Stomach smooth muscle (tissue), 2 donors: Measurements from ENCODE around the gene TMED3.
"Not testable (repeated sequence)": the region's sequence is repeated elsewhere in the genome, so short reads cannot be mapped to it uniquely, and the experiment has no call there.

Experiments
- H3K27ac ChIP-seq: one replicate; pipeline ENCODE4 v1.7.0; 2013; ENCODE audit warnings: mild to moderate bottlenecking, low read length, inconsistent platforms
- H3K27me3 ChIP-seq, 2 donors: one replicate each; pipeline ENCODE4 v1.7.0; 2013; ENCODE audit warnings: low read length in 2 of 2; ENCODE audit not compliant: insufficient read depth in 2 of 2, control insufficient read depth in 1 of 2
- H3K36me3 ChIP-seq, 2 donors: one replicate each; pipeline ENCODE4 v1.7.0; 2013; ENCODE audit warnings: low read length in 2 of 2; ENCODE audit not compliant: control insufficient read depth in 2 of 2, insufficient read depth in 2 of 2
- H3K4me1 ChIP-seq: one replicate; pipeline ENCODE4 v1.7.0; 2013; ENCODE audit warnings: low read length; ENCODE audit not compliant: control insufficient read depth, insufficient read depth
- H3K4me3 ChIP-seq, 2 donors: one replicate each; pipeline ENCODE4 v1.7.0; 2013; ENCODE audit warnings: low read length in 2 of 2
- H3K9ac ChIP-seq, 2 donors: one replicate each; pipeline ENCODE4 v1.7.0; 2013; ENCODE audit warnings: low read length in 2 of 2, mild to moderate bottlenecking in 1 of 2
- H3K9me3 ChIP-seq, 2 donors: one replicate each; pipeline ENCODE4 v1.7.0; 2013; ENCODE audit warnings: low read length in 2 of 2; ENCODE audit not compliant: control insufficient read depth in 2 of 2
- donor health status: healthy.
- donor health status: Pancreatic carcinoma.

TMED3 gene

GRCh38 chr15:79316864-79317263 is 6.0 kb downstream of the TMED3 start:
- Histone ChIP-seq H3K9ac (no peak overlapping the region), H3K27ac (no peak overlapping the region), H3K9me3 (no peaks in the 10 kb centered on the region), H3K4me1 (peaks cover 6% of the 10 kb centered on the region), H3K27me3 (no peaks in the 10 kb centered on the region), H3K4me3 (no peak overlapping the region), H3K36me3 (peaks cover 34 to 38% of the 10 kb centered on the region in 2 donors)

- H3K9ac ChIP-seq, H3K27me3 ChIP-seq, H3K27ac ChIP-seq, H3K4me1 ChIP-seq, H3K9me3 ChIP-seq, H3K4me3 ChIP-seq: not testable (repeated sequence)
- H3K36me3 ChIP-seq, result peaks cover 29 to 33% of the 10 kb centered on the region in 2 donors
Measured at GRCh38 chr15:79319973-79320372, 9.1 kb downstream of the TMED3 start.

GRCh38 chr15:79321876-79322275 is 11.0 kb downstream of the TMED3 start:
- Histone ChIP-seq H3K27me3 (no peaks in the 10 kb centered on the region), H3K9ac (no peak overlapping the region), H3K4me1 (no peaks in the 10 kb centered on the region), H3K27ac (no peak overlapping the region), H3K4me3 (no peak overlapping the region), H3K9me3 (no peaks in the 10 kb centered on the region), H3K36me3 (peaks cover 16 to 31% of the 10 kb centered on the region in 2 donors)

GRCh38 chr15:79322306-79322705 is 11.4 kb downstream of the TMED3 start:
- Histone ChIP-seq H3K9ac (no peak overlapping the region), H3K36me3 (peaks cover 15 to 29% of the 10 kb centered on the region in 2 donors), H3K27ac (no peak overlapping the region), H3K4me3 (no peak overlapping the region), H3K4me1 (no peaks in the 10 kb centered on the region), H3K9me3 (no peaks in the 10 kb centered on the region), H3K27me3 (no peaks in the 10 kb centered on the region)

GRCh38 chr15:79322945-79323344 is 12.0 kb downstream of the TMED3 start:
- Histone ChIP-seq H3K36me3 (peaks cover 9 to 25% of the 10 kb centered on the region in 2 donors), H3K27ac (no peak overlapping the region), H3K9ac (no peak overlapping the region), H3K27me3 (no peaks in the 10 kb centered on the region), H3K4me3 (no peak overlapping the region), H3K9me3 (no peaks in the 10 kb centered on the region), H3K4me1 (no peaks in the 10 kb centered on the region)

- H3K9ac ChIP-seq, result no peak overlapping the region
- H3K36me3 ChIP-seq, result peaks cover 0 to 2% of the 10 kb centered on the region in 2 donors
- H3K4me3 ChIP-seq, result no peak overlapping the region
- peaks cover 0 to 2% of the 10 kb centered on the region in 2 donors for H3K9me3 ChIP-seq
- no peaks in the 10 kb centered on the region for H3K4me1 ChIP-seq
- no peak overlapping the region for H3K27ac ChIP-seq
- H3K27me3 ChIP-seq, result no peaks in the 10 kb centered on the region
Measured at GRCh38 chr15:79329171-79329611, 18.3 kb downstream of the TMED3 start.

GRCh38 chr15:79332824-79333510 is 22.1 kb downstream of the TMED3 start:
- Histone ChIP-seq H3K27ac (no peak overlapping the region), H3K9ac (no peak overlapping the region), H3K27me3 (no peaks in the 10 kb centered on the region), H3K4me1 (no peaks in the 10 kb centered on the region), H3K9me3 (peaks cover 0 to 2% of the 10 kb centered on the region in 2 donors), H3K36me3 (no peaks in the 10 kb centered on the region), H3K4me3 (no peak overlapping the region)

- no peaks in the 10 kb centered on the region for H3K4me1 ChIP-seq
- no peaks in the 10 kb centered on the region for H3K27me3 ChIP-seq
- no peak overlapping the region for H3K9ac ChIP-seq
- no peaks in the 10 kb centered on the region for H3K9me3 ChIP-seq
- H3K27ac ChIP-seq, result no peak overlapping the region
- no peaks in the 10 kb centered on the region for H3K36me3 ChIP-seq
- H3K4me3 ChIP-seq, result no peak overlapping the region
Measured at GRCh38 chr15:79337591-79337990, 26.7 kb downstream of the TMED3 start.

- no peaks in the 10 kb centered on the region for H3K36me3 ChIP-seq
- no peak overlapping the region for H3K9ac ChIP-seq
- H3K4me3 ChIP-seq, result no peak overlapping the region
- no peaks in the 10 kb centered on the region for H3K9me3 ChIP-seq
- no peaks in the 10 kb centered on the region for H3K4me1 ChIP-seq
- no peaks in the 10 kb centered on the region for H3K27me3 ChIP-seq
- H3K27ac ChIP-seq, result no peak overlapping the region
Measured at GRCh38 chr15:79339588-79340314, 28.8 kb downstream of the TMED3 start.

- Histone ChIP-seq H3K27ac (no peak overlapping the region), H3K9ac (no peak overlapping the region), H3K27me3 (no peaks in the 10 kb centered on the region), H3K9me3 (no peaks in the 10 kb centered on the region), H3K4me3 (no peak overlapping the region), H3K4me1 (no peaks in the 10 kb centered on the region), H3K36me3 (no peaks in the 10 kb centered on the region)
Measured at GRCh38 chr15:79340315-79340602, 29.3 kb downstream of the TMED3 start.

- Histone ChIP-seq H3K9me3 (no peaks in the 10 kb centered on the region), H3K9ac (no peak overlapping the region), H3K27me3 (no peaks in the 10 kb centered on the region), H3K4me1 (no peaks in the 10 kb centered on the region), H3K4me3 (peak overlapping the region in 1 of 2 donors; percentile 14), H3K36me3 (no peaks in the 10 kb centered on the region), H3K27ac (no peak overlapping the region)
Measured at GRCh38 chr15:79341396-79341795, 30.5 kb downstream of the TMED3 start.
